ENCODE measurements around the gene IQGAP1. TPM values are rescaled to one million over a fixed set of nuclear protein-coding genes. Genes with fewer than 3 reads are reported as not detected.
A peak's percentile ranks its signal among the peaks of the same experiment; 100 is the strongest.

Gene IQGAP1
- total and polyA plus RNA-seq, 7 donors = 31.1 to 72.2 (median 44.1) TPM

GRCh38 chr15:90465930-90466567, 78.0 kb downstream of the IQGAP1 start:
- Histone ChIP-seq H3K9me3 (no peaks in the 10 kb centered on the region), H3K4me3 (no peak overlapping the region), H3K27me3 (ENCODE audit: insufficient read depth in 3 of 3, low read length in 2 of 3) (no peaks in the 10 kb centered on the region), H3K36me3 (ENCODE audit: insufficient read depth in 1 of 2, low read depth in 1 of 2) (peaks cover 11 to 86% of the 10 kb centered on the region in 2 donors), H3K4me1 (peaks cover 43% of the 10 kb centered on the region), H3K27ac (peak overlapping the region; percentile 86)
- intact Hi-C loops (cut with DNase I) = no loop called here
- peak; percentile 21 to 64 (median 48) for ATAC-seq
- no peak for DNase-seq
- TF ChIP-seq, protein P1, sequence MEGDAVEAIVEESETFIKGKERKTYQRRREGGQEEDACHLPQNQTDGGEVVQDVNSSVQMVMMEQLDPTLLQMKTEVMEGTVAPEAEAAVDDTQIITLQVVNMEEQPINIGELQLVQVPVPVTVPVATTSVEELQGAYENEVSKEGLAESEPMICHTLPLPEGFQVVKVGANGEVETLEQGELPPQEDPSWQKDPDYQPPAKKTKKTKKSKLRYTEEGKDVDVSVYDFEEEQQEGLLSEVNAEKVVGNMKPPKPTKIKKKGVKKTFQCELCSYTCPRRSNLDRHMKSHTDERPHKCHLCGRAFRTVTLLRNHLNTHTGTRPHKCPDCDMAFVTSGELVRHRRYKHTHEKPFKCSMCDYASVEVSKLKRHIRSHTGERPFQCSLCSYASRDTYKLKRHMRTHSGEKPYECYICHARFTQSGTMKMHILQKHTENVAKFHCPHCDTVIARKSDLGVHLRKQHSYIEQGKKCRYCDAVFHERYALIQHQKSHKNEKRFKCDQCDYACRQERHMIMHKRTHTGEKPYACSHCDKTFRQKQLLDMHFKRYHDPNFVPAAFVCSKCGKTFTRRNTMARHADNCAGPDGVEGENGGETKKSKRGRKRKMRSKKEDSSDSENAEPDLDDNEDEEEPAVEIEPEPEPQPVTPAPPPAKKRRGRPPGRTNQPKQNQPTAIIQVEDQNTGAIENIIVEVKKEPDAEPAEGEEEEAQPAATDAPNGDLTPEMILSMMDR (IDR thresholded peaks at IDR 0.05) = no peak
- WGBS, 3 donors = 41 to 67% (median 43%) methylated on average over 3 of the region's 3 CpGs

DNA sequence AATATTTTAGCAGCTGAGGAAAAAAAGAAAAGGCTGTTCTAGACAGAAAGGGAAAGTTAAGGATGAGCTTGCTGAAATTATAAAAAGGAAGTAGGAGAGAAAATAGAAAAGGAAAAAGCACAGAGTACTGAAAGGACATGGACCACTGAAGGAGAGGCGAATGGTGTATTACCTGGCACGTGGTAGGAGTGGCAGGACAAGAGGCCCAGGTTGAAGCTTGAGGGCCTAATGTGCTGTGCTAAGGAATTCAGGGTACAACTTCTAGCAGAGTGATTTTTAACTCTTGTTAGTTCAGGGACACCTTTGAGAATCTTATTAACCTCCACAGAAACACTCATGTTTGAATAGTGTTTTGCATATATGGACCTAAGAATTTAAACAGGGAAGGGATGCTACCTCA, 81.7 kb downstream of the IQGAP1 start:
- intact Hi-C loops (cut with DNase I) = no loop called here
- ATAC-seq (no peak), DNase-seq (no peak)
- H3K27ac ChIP-seq = no peak overlapping the region
- no peak overlapping the region for H3K4me3 ChIP-seq
- peaks cover 15% of the 10 kb centered on the region for H3K4me1 ChIP-seq
- H3K9me3 ChIP-seq = no peaks in the 10 kb centered on the region
- TF ChIP-seq, protein P1 (IDR thresholded peaks at IDR 0.05) = no peak
- 82 to 92% (median 89%) methylated on average over 2 of the region's 2 CpGs for WGBS, 3 donors
- no peaks in the 10 kb centered on the region for H3K27me3 ChIP-seq (ENCODE audit: insufficient read depth in 3 of 3, low read length in 2 of 3)
- peaks cover 22 to 99% of the 10 kb centered on the region in 2 donors for H3K36me3 ChIP-seq (ENCODE audit: insufficient read depth in 1 of 2, low read depth in 1 of 2)

GRCh38 chr15:90470453-90470852, 82.4 kb downstream of the IQGAP1 start:
- H3K27ac ChIP-seq = peak overlapping the region; percentile 37
- peaks cover 23 to 99% of the 10 kb centered on the region in 2 donors for H3K36me3 ChIP-seq (ENCODE audit: insufficient read depth in 1 of 2, low read depth in 1 of 2)
- TF ChIP-seq, protein P1 (IDR thresholded peaks at IDR 0.05) = no peak
- 29 to 62% (median 57%) methylated on average over 1 of the region's 1 CpG for WGBS, 3 donors
- intact Hi-C loops (cut with DNase I) = no loop called here
- H3K27me3 ChIP-seq (ENCODE audit: insufficient read depth in 3 of 3, low read length in 2 of 3) = no peaks in the 10 kb centered on the region
- no peak overlapping the region for H3K4me3 ChIP-seq
- no peaks in the 10 kb centered on the region for H3K9me3 ChIP-seq
- H3K4me1 ChIP-seq = peaks cover 8% of the 10 kb centered on the region
- ATAC-seq (no peak), DNase-seq (no peak)

GRCh38 chr15:90471126-90471525, 83.1 kb downstream of the IQGAP1 start:
- Histone ChIP-seq H3K27me3 (ENCODE audit: insufficient read depth in 3 of 3, low read length in 2 of 3) (no peaks in the 10 kb centered on the region), H3K4me1 (peaks cover 1% of the 10 kb centered on the region), H3K36me3 (ENCODE audit: insufficient read depth in 1 of 2, low read depth in 1 of 2) (peaks cover 23 to 99% of the 10 kb centered on the region in 2 donors), H3K27ac (peak overlapping the region; percentile 37), H3K9me3 (no peaks in the 10 kb centered on the region), H3K4me3 (no peak overlapping the region)
- no peak for DNase-seq
- intact Hi-C loops (cut with DNase I) = no loop called here
- peak in 3 of 4 donors; percentile 16 to 23 (median 20) for ATAC-seq
- 97 to 100% (median 100%) methylated on average over 3 of the region's 3 CpGs for WGBS, 3 donors
- TF ChIP-seq, protein P1 (IDR thresholded peaks at IDR 0.05) = no peak

GRCh38 chr15:90471769-90472168, 83.7 kb downstream of the IQGAP1 start:
- no peak for DNase-seq
- H3K27ac ChIP-seq = no peak overlapping the region
- no peaks in the 10 kb centered on the region for H3K9me3 ChIP-seq
- WGBS, 3 donors = 77 to 89% (median 79%) methylated on average over 4 of the region's 4 CpGs
- no peaks in the 10 kb centered on the region for H3K27me3 ChIP-seq (ENCODE audit: insufficient read depth in 3 of 3, low read length in 2 of 3)
- no peaks in the 10 kb centered on the region for H3K4me1 ChIP-seq
- intact Hi-C loops (cut with DNase I) = no loop called here
- H3K4me3 ChIP-seq = no peak overlapping the region
- TF ChIP-seq, protein P1 (IDR thresholded peaks at IDR 0.05) = no peak
- peaks cover 23 to 99% of the 10 kb centered on the region in 2 donors for H3K36me3 ChIP-seq (ENCODE audit: insufficient read depth in 1 of 2, low read depth in 1 of 2)
- no peak for ATAC-seq

All from psoas muscle (tissue), 8 donors.